GM10847 (cell line): ENCODE measurements around the gene ENTPD7.
A peak's percentile ranks its signal among the peaks of the same experiment; 100 is the strongest.

Source experiments
- POLR2A ChIP-seq: IDR thresholded peaks from 2 replicates; pipeline ENCODE4 v1.6.1; 2011; ENCODE audit not compliant: insufficient read length; ENCODE audit errors: extremely low read depth

The ENTPD7 gene

DNA sequence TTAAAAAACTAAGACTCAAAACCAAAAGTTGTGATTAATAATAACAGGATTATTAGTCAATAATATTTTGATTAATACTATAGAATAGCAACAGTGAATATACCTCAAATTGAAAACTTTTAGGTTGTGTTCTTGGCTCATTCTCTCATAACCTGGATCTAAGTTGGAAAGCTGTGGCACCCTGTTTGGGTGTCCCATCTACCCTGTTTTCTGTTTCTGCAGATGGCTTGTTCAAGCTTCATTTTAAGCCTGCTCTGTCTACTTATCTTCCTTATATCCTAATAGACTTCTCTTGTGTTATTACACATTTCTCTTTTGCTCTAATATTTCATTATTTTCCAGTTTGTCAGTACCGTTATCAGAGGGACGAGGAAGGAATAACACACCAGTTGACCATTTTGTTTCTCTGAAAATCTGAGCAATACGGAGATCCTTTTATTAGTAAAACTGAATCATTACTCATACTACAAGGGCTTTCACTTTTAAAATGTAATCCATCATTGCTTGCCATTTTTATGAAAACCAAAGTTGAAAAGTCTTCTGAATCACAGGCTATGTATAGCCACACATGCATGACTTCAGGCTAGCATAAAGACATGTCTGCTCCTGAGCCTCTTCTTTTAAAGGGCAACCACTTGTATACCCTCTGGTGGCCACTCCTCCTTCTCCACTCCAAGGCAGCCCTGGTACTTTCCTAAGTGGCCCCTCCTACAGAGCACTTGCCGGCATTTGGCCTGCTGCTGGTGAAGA is 50.3 kb downstream of the ENTPD7 start:
- TF ChIP-seq POLR2A, result no peak

- no peak for TF ChIP-seq POLR2A
Observed at GRCh38 chr10:99711129-99711719, 51.9 kb downstream of the ENTPD7 start.

DNA sequence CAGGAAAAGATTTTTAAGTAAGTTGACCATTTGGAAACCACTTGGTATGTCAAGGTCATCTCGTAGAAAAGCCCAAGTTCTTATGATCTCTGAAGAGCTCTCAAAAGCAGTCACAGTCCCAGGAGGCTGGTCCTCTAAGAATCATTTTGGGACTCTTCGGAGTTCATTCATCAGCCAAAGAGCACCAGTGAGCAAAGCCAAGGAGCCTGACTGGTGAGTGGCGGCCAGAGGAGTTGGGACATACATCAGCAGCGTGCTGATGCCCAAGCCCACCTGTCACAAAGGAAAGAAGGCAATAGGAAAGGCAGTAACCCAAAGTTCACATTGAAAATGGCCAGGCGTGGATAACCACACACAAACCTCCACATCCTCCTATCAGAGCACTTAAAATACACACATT is 55.1 kb downstream of the ENTPD7 start:
- no peak for TF ChIP-seq POLR2A

DNA sequence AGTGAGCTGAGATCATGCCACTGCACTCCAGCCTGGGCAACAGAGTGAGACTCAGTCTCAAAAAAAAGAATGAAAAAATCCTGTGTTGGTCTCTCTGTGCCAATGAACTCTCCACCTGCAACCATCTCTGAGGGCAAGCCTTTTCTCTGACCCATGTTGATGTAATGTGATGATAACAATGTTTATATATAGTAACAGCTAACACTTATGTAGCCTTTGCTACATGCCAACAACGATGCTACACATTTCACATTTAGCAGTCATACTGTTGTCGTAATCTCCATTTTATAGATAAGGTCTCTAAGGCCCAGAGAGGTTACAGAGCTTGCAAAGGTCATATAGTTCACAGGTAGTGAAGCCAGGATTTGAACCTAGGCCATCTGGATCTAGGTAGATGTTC is 61.1 kb downstream of the ENTPD7 start:
- no peak for TF ChIP-seq POLR2A

DNA sequence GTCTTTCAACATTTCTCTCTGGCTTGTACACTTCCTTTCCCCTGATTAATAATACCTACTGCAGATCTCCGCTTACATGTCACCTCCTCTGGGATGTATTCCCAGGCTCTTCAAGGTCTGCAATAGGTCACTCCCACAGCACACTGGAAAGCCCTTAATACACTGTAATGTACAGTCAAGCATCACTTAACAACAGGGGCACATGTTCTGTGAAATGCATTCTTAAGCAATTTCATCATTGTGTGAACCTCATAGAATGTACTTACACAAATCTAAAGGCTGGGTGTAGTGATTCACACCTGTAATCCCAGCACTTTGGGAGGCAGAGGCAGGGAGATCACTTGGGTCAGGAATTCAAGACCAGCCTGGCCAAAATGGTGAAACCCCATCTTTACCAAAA is 70.7 kb downstream of the ENTPD7 start:
- TF ChIP-seq POLR2A, result no peak

GRCh38 chr10:99731306-99732032 is 72.2 kb downstream of the ENTPD7 start:
- TF ChIP-seq POLR2A, result no peak

DNA sequence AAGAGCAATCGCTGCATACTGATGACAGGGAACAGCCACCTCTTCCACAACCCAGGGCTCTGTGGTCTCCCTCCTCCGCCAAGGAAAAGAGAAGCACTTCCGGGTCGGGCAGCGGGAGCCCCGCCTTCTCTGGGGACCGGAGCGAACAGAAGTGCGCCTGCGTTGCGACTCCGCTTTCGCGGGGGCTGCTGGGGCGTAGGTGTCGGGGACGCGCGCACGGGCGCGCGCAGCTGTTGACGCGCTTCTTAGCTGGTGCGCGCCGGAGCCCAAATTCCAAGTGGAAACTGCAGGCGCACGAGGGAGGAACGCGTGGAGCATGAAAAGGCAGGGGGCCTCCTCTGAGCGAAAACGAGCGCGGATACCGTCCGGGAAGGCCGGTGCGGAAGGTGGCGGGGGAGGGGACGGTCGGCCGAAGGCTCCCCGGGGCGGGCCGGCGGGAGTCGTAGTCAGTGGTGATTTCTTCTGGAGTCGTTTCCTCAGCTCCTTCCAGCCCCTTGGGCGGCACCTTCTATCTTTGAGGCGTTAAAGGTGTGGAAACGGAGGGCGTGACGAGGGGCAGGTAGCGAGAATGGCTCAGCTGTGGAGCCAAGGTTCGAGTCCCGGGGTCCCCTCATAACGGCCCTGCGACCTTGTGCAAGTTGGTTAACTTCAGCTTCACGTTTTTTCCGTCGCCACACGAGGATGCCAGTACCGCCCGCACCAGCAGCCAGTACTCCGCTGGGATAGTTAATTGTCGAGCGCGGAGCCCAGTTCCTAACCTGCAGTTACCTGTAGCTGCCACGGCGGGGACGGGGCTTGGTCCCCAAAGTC is 72.9 kb downstream of the ENTPD7 start, which contains the start of the genes COX15 and CUTC:
TSS of gene COX15 (minus strand) at position 95 of the 810 bp plus-strand sequence. CDS start at position 17, 78 bp downstream.
TSS of gene CUTC (plus strand) at position 202 of the 810 bp plus-strand sequence. CDS start at position 317, 115 bp downstream.
- TF ChIP-seq POLR2A, result peak; percentile 85

DNA sequence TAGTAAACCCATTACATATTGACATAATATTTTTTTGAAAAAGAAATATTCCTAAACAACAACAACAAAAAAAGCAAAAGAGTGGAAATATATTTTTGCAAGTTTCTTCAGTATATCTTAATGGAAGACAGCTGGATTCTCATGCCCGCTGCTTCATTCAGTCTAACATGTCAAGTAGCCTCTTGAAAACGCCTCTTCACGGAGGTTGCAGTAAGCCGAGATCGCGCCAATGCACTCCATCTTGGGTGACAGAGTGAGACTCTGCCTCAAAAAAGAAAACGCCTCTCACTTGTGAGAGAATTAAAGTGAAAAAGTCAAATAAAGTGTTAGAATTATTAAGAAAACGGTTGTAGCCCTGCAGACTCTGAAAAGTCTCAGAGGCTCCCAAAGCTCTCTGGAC is 74.1 kb downstream of the ENTPD7 start:
- no peak for TF ChIP-seq POLR2A

DNA sequence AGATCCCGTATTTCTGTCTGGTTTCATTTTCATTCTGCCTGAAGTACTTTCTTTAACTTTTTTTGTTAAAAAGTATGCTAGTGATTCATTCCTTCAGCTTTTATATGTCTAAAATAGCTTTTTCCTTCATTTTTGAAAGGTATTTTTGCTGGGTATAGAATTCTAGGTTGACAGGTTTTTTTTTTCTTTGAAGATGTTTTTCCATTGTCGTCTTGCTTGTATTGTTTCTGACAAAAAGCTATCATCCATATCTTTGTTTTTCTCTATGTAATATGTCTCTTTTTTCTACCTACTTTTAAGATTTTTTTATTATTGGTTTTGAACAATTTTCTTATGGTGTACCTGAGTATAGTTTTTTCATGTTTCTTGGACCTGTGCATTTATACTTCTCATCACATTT is 81.0 kb downstream of the ENTPD7 start:
- TF ChIP-seq POLR2A, result no peak

GRCh38 chr10:99740933-99741559 is 81.7 kb downstream of the ENTPD7 start:
- no peak for TF ChIP-seq POLR2A

DNA sequence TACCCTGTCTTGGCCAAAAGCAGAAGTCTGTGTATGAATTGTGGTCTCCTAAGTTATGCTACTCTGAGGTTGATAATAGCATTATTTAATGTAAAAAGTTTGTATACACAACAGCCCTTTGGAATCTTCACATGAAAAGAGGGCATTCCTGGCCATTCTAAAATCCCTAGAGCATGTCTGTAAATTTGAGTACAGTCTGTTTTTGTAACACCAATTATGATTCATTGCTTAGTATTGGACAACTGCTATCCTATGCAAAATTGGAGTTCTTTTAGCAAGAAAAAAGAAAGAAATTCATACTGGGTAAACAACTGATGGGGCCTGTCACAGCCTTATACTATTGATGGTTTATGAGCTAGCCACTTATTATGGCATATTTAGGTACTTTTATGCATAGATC is 82.9 kb downstream of the ENTPD7 start:
- no peak for TF ChIP-seq POLR2A

DNA sequence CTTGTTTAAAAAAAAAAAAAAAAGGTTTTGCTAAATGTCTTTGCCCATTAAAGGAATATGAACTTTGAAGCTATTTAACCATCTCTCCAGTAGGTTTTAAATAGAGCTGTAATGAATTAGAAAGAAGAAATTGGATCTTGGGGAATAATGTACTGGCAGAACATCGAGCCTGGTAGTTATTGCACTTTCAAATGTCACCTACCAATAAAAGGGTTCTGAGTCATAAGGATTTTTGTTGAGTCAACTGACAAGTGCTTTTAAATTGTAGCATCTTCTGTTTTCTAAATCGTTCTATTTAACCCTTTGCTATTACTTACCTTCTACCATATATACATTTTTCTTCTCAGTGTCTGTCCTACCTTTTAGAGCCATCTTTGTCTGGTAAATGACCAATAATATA is 83.4 kb downstream of the ENTPD7 start:
- no peak for TF ChIP-seq POLR2A

DNA sequence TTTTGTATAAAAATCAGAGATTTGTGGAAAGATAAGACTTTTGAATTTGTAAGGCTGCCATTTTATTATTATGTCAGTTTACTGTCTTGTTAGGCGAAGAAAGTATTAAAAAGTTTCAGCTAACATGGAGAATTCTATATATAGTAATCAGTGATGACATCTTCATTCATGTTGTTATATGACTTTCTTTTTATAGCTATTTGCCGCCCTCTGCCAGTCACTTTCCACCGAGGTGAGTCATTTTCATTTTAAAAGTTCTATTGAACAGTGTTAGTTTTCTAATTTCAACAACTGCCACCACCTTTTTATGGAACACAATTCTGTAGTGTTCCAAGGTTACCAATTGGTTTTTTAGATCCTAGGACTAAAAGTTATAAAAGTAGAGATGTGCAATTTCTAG is 84.5 kb downstream of the ENTPD7 start:
- TF ChIP-seq POLR2A, result no peak

- no peak for TF ChIP-seq POLR2A
Observed at GRCh38 chr10:99748823-99749451, 89.6 kb downstream of the ENTPD7 start.
